ENCODE results near the gene DDOST.

DDOST gene

GRCh38 chr1:20602851-20603450 is 58.2 kb downstream of the DDOST start:
- DNase-seq, result no peak
- H3K27ac ChIP-seq (ENCODE audit: insufficient read depth, low read length, poor library complexity, severe bottlenecking), result no peak overlapping the region

More at GRCh38 chr1:20602851-20603450, 58.2 kb downstream of the DDOST start:
- no peaks in the 10 kb centered on the region for H3K36me3 ChIP-seq (ENCODE audit: control insufficient read depth, insufficient read depth, low read length)
- H3K9me3 ChIP-seq (ENCODE audit: control insufficient read depth, low read length), result no peaks in the 10 kb centered on the region
- H3K4me3 ChIP-seq (ENCODE audit: insufficient read depth, low read depth, low read length, poor library complexity, severe bottlenecking), result no peak overlapping the region
- H3K27me3 ChIP-seq (replicated peaks; ENCODE audit: control insufficient read depth, insufficient read depth, low read length, poor library complexity, severe bottlenecking), result no peaks in the 10 kb centered on the region
- H3K4me1 ChIP-seq (ENCODE audit: control insufficient read depth, insufficient read depth, low read length, poor library complexity, severe bottlenecking), result no peaks in the 10 kb centered on the region

Data from effector memory CD4-positive, alpha-beta T cell (primary cell).